Neural progenitor cell (in vitro differentiated cells): ENCODE results near the gene CD46. TPM values are rescaled to one million over a fixed set of nuclear protein-coding genes. Genes with fewer than 3 reads are reported as not detected.
"Not testable (repeated sequence)": the region's sequence is repeated elsewhere in the genome, so short reads cannot be mapped to it uniquely, and the experiment has no call there.

Experiments
- DNase-seq: peaks from one replicate; pipeline ENCODE4 v3.0.0-alpha.2; 2016; ENCODE audit warnings: low spot score
- H2AFZ ChIP-seq: fragments of 200-600 bp; sonication (generic); replicated peaks from 2 replicates; pipeline ENCODE4 v1.6.1; 2016; ENCODE audit warnings: antibody characterized with exemption
- H3F3A ChIP-seq: fragments of 200-600 bp; sonication (generic); 2 replicates; pipeline ENCODE4 v1.6.1; 2016; ENCODE audit warnings: antibody characterized with exemption, low read depth
- H3K27ac ChIP-seq: fragments of 200-600 bp; sonication (generic); 2 replicates; pipeline ENCODE4 v1.5.1; 2016; ENCODE audit warnings: mild to moderate bottlenecking
- H3K27me3 ChIP-seq: fragments of 200-600 bp; sonication (generic); 2 replicates; pipeline ENCODE4 v1.6.1; 2016; ENCODE audit warnings: mild to moderate bottlenecking, moderate library complexity
- H3K36me3 ChIP-seq: fragments of 200-600 bp; sonication (generic); 2 replicates; pipeline ENCODE4 v1.5.1; 2016
- H3K4me1 ChIP-seq: fragments of 200-600 bp; sonication (generic); 2 replicates; pipeline ENCODE4 v1.6.1; 2016; ENCODE audit warnings: mixed run types
- H3K4me2 ChIP-seq: fragments of 200-600 bp; sonication (generic); 2 replicates; pipeline ENCODE4 v1.6.1; 2016
- H3K4me3 ChIP-seq: fragments of 200-600 bp; sonication (generic); 2 replicates; pipeline ENCODE4 v1.5.1; 2016
- H3K79me2 ChIP-seq: fragments of 200-600 bp; sonication (generic); 2 replicates; pipeline ENCODE4 v1.6.1; 2016; ENCODE audit warnings: low read depth
- H3K9ac ChIP-seq: fragments of 200-600 bp; sonication (generic); 2 replicates; pipeline ENCODE4 v1.6.1; 2016
- H3K9me3 ChIP-seq: fragments of 200-600 bp; sonication (generic); 2 replicates; pipeline ENCODE4 v1.5.1; 2016; ENCODE audit warnings: low read depth
- H4K20me1 ChIP-seq: fragments of 200-600 bp; sonication (generic); 2 replicates; pipeline ENCODE4 v1.6.1; 2016; ENCODE audit warnings: low read depth
- H3K27ac Mint-ChIP-seq: 3 replicates; pipeline ENCODE4 v1.8.0; 2021; ENCODE audit warnings: mixed read lengths
- H3K27me3 Mint-ChIP-seq: 2 replicates; pipeline ENCODE4 v1.8.0; 2022; ENCODE audit warnings: low read depth, mild to moderate bottlenecking, inconsistent platforms, moderate library complexity, mixed read lengths; ENCODE audit not compliant: insufficient read depth
- H3K36me3 Mint-ChIP-seq: 3 replicates; pipeline ENCODE4 v1.8.0; 2021; ENCODE audit warnings: mixed read lengths
- H3K4me1 Mint-ChIP-seq: 3 replicates; pipeline ENCODE4 v1.8.0; 2021; ENCODE audit warnings: mixed read lengths
- H3K4me3 Mint-ChIP-seq: 3 replicates; pipeline ENCODE4 v1.8.0; 2021; ENCODE audit warnings: mild to moderate bottlenecking, moderate library complexity, mixed read lengths
- H3K9me3 Mint-ChIP-seq: 3 replicates; pipeline ENCODE4 v1.8.0; 2020; ENCODE audit warnings: mixed read lengths
- EZH2 ChIP-seq: fragments of 200-600 bp; sonication (generic); IDR thresholded peaks from 2 replicates; pipeline ENCODE4 v1.6.1; 2017; ENCODE audit warnings: antibody characterized with exemption, mild to moderate bottlenecking, moderate library complexity
- EZH2phosphoT487 ChIP-seq: fragments of 200-600 bp; sonication (generic); IDR thresholded peaks from 2 replicates; pipeline ENCODE4 v1.6.1; 2017; ENCODE audit warnings: antibody characterized with exemption
- total RNA-seq: library from RNA; depleted of rRNA; stranded (reverse); fragments of >200 nt; gene quantifications from 2 replicates; pipeline ENCODE4 v1.2.3, GENCODE V29; 2015; ENCODE audit warnings: low replicate concordance
- TF ChIP-seq, protein P1 (sequence below): fragments of 200-600 bp; sonication (generic); IDR thresholded peaks from 2 replicates; pipeline ENCODE4 v1.5.1; 2017; ENCODE audit warnings: antibody characterized with exemption, mild to moderate bottlenecking

CD46 gene
- total RNA-seq, 1 donor from 2014 or later = 186 TPM

DNA sequence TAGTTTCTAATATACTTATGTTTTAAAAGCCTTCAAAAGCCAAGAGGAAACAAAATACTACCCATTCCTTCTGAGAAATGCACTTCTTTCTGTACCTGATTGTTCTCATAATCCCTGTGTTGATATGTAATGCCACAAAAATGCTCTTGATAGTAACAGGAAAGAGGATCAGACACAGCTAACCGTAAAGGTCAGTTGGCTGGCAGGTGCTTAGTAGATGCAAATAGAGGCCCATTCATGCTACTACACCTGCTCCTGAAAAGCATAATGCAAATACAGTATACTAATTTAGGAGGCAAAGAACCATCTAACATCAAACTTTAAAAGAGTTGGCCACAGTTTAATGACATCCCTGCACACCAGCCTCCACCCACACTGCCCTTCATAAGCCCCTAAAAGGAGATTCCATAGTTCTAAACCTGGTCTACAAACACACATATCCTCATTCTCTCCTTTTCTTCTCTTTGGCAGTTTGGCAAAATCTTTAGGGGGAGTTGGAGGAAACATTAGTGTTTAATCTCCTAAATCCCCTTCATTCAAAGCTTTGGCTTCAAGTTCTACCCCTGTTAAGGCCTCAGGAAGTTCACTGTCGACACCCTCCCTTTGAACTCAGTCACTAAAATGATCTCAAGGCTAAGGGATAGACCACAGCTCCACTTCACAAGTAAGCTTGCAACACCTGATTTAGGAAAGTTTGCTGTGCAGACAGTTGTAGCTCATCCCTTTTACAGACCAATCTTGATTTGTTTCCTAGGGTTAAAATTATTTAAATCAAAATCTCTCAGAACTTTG, 2.9 kb upstream of the CD46 start:
- no peak for TF ChIP-seq EZH2
- no peak for TF ChIP-seq EZH2phosphoT487
- TF ChIP-seq, protein P1, sequence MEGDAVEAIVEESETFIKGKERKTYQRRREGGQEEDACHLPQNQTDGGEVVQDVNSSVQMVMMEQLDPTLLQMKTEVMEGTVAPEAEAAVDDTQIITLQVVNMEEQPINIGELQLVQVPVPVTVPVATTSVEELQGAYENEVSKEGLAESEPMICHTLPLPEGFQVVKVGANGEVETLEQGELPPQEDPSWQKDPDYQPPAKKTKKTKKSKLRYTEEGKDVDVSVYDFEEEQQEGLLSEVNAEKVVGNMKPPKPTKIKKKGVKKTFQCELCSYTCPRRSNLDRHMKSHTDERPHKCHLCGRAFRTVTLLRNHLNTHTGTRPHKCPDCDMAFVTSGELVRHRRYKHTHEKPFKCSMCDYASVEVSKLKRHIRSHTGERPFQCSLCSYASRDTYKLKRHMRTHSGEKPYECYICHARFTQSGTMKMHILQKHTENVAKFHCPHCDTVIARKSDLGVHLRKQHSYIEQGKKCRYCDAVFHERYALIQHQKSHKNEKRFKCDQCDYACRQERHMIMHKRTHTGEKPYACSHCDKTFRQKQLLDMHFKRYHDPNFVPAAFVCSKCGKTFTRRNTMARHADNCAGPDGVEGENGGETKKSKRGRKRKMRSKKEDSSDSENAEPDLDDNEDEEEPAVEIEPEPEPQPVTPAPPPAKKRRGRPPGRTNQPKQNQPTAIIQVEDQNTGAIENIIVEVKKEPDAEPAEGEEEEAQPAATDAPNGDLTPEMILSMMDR = no peak
- no peak overlapping the region for H3K27ac Mint-ChIP-seq
- H3K4me1 ChIP-seq = peaks cover 10% of the 10 kb centered on the region
- H3K27me3 Mint-ChIP-seq = peaks cover 2% of the 10 kb centered on the region
- peaks cover 23% of the 10 kb centered on the region for H3K79me2 ChIP-seq
- no peak overlapping the region for H3K27ac ChIP-seq
- H3K9me3 ChIP-seq = no peaks in the 10 kb centered on the region
- peaks cover 33% of the 10 kb centered on the region for H3K4me1 Mint-ChIP-seq
- H3K36me3 ChIP-seq = no peaks in the 10 kb centered on the region
- no peaks in the 10 kb centered on the region for H3K27me3 ChIP-seq
- H3K4me3 Mint-ChIP-seq = no peak overlapping the region
- H3K9me3 Mint-ChIP-seq = no peaks in the 10 kb centered on the region
- H4K20me1 ChIP-seq = peaks cover 16% of the 10 kb centered on the region
- no peak for DNase-seq
- no peaks in the 10 kb centered on the region for H3K36me3 Mint-ChIP-seq
- no peak overlapping the region for H2AFZ ChIP-seq
- H3K4me2 ChIP-seq = no peak overlapping the region
- H3F3A ChIP-seq = peaks cover 5% of the 10 kb centered on the region
- H3K9ac ChIP-seq = no peak overlapping the region
- no peak overlapping the region for H3K4me3 ChIP-seq

DNA sequence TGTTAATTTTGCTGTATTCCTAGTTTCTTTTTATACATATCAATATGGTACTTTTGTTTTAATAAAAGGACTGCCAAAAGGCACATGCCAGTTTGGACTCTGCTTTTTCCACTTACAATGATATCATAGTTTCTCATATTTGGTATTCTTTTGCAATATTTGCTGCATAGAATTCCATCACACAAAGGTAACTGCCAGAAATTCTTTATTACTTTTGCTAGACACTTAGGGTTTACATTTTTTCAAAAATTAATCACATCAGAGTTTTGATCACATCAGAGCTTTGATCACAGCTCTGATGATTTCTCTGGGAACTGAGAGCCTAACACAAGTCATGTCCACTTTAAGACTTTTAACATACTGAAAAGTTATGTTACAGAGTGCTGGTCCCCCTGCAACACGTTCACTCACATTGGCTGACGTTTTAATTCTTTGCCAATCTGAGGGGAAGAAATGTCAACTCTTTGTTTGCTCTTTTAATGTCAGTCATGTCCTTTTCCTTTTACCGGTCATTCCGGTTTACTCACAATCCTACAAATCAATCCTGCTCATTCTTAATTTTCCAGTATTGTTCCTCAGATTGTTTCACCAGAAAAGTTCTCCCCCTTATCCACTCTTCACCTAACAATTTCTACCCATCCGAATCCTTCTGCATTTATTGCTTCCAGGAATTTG, 1.1 kb upstream of the CD46 start:
- Histone ChIP-seq H3K9me3 (no peaks in the 10 kb centered on the region), H3K27ac (no peak overlapping the region), H3K4me3 (no peak overlapping the region), H2AFZ (no peak overlapping the region), H4K20me1 (peaks cover 34% of the 10 kb centered on the region), H3F3A (peaks cover 5% of the 10 kb centered on the region), H3K9ac (no peak overlapping the region), H3K4me2 (peak overlapping the region; percentile 98), H3K27me3 (no peaks in the 10 kb centered on the region), H3K36me3 (no peaks in the 10 kb centered on the region), H3K79me2 (peaks cover 42% of the 10 kb centered on the region), H3K4me1 (peaks cover 10% of the 10 kb centered on the region)
- Mint-ChIP-seq H3K27ac (peak overlapping the region; percentile 95), H3K4me1 (peaks cover 47% of the 10 kb centered on the region), H3K36me3 (peaks cover under 1% of the 10 kb centered on the region), H3K4me3 (peak overlapping the region; percentile 100), H3K27me3 (peaks cover 2% of the 10 kb centered on the region), H3K9me3 (no peaks in the 10 kb centered on the region)
- no peak for TF ChIP-seq EZH2
- no peak for DNase-seq

DNA sequence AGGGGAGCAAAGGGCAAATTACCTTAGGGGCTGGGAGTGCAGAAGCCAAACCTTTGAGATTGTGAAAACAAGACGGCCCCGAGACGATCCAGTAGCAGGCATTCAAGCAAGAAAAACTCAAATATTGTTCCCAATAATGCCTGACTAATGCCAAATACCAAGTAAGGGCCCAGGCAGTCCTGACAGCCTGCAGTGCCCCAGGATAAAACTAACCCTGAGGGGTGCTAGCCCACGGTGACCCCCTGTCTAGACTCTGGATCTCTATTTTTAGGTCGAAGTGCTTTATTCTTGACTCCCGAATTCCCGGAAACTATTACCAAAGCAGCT, 428 bp upstream of the CD46 start:
- not testable (repeated sequence) for H3K36me3 ChIP-seq, H3K9me3 Mint-ChIP-seq, H3K4me1 ChIP-seq, H3K27me3 ChIP-seq, H3K36me3 Mint-ChIP-seq, DNase-seq, H3K9me3 ChIP-seq, H3K27me3 Mint-ChIP-seq, H3K9ac ChIP-seq, H3K27ac ChIP-seq, H3F3A ChIP-seq
- peak overlapping the region; percentile 98 for H2AFZ ChIP-seq
- peak overlapping the region; percentile 95 for H3K27ac Mint-ChIP-seq
- H3K4me1 Mint-ChIP-seq = peaks cover 48% of the 10 kb centered on the region
- H3K4me3 Mint-ChIP-seq = peak overlapping the region; percentile 100
- H3K79me2 ChIP-seq = peaks cover 48% of the 10 kb centered on the region
- H3K4me3 ChIP-seq = peak overlapping the region; percentile 98
- peaks cover 41% of the 10 kb centered on the region for H4K20me1 ChIP-seq
- peak overlapping the region; percentile 98 for H3K4me2 ChIP-seq

DNA sequence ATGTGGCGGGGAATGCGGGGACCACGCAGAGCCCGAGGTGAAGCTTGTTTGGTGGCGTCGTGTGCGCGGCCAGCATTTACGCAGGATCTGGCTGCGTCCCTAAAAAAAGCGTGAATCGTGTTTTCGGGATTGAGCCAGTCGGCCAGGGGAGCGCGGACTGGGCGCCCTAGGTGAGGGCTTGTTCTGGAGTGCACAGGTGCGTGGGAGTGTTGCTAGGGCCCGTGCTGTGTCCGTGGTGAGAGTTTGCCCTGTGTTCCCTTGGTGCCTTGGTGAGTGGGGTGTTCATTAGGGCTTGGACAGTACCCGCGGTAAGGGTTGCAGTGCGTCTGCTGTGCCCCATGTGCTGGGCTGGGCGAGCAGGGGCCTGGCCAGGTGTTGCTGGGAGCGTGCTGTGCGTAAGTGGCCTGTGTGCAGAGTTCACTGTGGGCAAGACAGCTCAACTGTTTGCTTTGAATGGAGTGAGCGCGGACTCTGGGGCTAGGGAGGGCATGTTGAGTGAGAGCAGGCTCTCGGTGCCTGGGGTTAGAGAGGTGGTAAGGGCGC, 673 bp downstream of the CD46 start:
- no peak for TF ChIP-seq EZH2phosphoT487
- TF ChIP-seq, protein P1 = no peak
- no peak for TF ChIP-seq EZH2
- Mint-ChIP-seq H3K27me3 (peaks cover 2% of the 10 kb centered on the region), H3K4me3 (peak overlapping the region; percentile 100), H3K36me3 (peaks cover 11% of the 10 kb centered on the region), H3K9me3 (no peaks in the 10 kb centered on the region), H3K27ac (peak overlapping the region; percentile 98), H3K4me1 (peaks cover 48% of the 10 kb centered on the region)
- peak; percentile 42 for DNase-seq
- H4K20me1 ChIP-seq = peaks cover 41% of the 10 kb centered on the region
- peaks cover 58% of the 10 kb centered on the region for H3K79me2 ChIP-seq
- H3F3A ChIP-seq = peaks cover 5% of the 10 kb centered on the region
- peak overlapping the region; percentile 60 for H3K9ac ChIP-seq
- H3K9me3 ChIP-seq = no peaks in the 10 kb centered on the region
- no peak overlapping the region for H3K27ac ChIP-seq
- peak overlapping the region; percentile 98 for H3K4me2 ChIP-seq
- no peaks in the 10 kb centered on the region for H3K27me3 ChIP-seq
- H3K4me1 ChIP-seq = peaks cover 10% of the 10 kb centered on the region
- no peaks in the 10 kb centered on the region for H3K36me3 ChIP-seq
- H3K4me3 ChIP-seq = peak overlapping the region; percentile 98
- peak overlapping the region; percentile 98 for H2AFZ ChIP-seq
